Muscle layer of duodenum (tissue), 2 donors: Measurements from ENCODE around the gene MAGI3.

Experiments
- H3K27ac ChIP-seq: one replicate; pipeline ENCODE4 v1.7.0; 2013; ENCODE audit warnings: mild to moderate bottlenecking, low read length
- H3K27me3 ChIP-seq: one replicate; pipeline ENCODE4 v1.7.0; 2013; ENCODE audit warnings: low read depth, mild to moderate bottlenecking, control low read depth, low read length
- H3K36me3 ChIP-seq, 2 donors: one replicate each; pipeline ENCODE4 v1.7.0; 2013; ENCODE audit warnings: low read length in 2 of 2, control low read depth in 1 of 2, mild to moderate bottlenecking in 1 of 2; ENCODE audit not compliant: insufficient read depth in 2 of 2, control insufficient read depth in 1 of 2
- H3K4me1 ChIP-seq, 2 donors: one replicate each; pipeline ENCODE4 v1.7.0; 2013; ENCODE audit warnings: low read length in 2 of 2, mild to moderate bottlenecking in 2 of 2, control low read depth in 1 of 2, moderate library complexity in 1 of 2; ENCODE audit not compliant: insufficient read depth in 2 of 2, control insufficient read depth in 1 of 2
- H3K4me3 ChIP-seq, 2 donors: one replicate each; pipeline ENCODE4 v1.7.0; 2013; ENCODE audit warnings: low read length in 2 of 2, low read depth in 1 of 2, mild to moderate bottlenecking in 1 of 2
- H3K9me3 ChIP-seq, 2 donors: one replicate each; pipeline ENCODE4 v1.7.0; 2013; ENCODE audit warnings: low read length in 2 of 2, control low read depth in 1 of 2, mild to moderate bottlenecking in 1 of 2; ENCODE audit not compliant: control insufficient read depth in 1 of 2
- donor health status: healthy.

The MAGI3 gene

DNA sequence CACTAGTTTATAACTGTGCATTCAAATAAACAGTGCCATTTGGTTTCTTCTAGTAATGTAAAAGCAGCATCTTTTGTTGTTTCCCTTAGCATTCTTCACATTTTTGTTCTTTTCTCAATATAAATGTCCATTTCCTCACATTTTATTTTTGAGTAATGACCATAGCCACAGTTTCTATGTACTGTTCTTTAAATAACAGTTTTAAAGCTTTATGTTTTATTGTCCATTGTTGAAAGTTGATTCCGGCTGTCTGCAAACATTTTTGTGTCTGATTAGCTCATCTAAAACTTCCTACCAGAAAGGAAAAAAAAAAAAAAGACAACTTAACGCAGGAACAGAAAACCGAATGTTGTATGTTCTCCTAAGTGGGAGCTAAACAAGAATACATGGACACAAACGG is 139.7 kb downstream of the MAGI3 start:
- H3K36me3 ChIP-seq = no peaks in the 10 kb centered on the region
- no peak overlapping the region for H3K27ac ChIP-seq
- H3K4me1 ChIP-seq = peaks cover 0 to 6% of the 10 kb centered on the region in 2 donors
- H3K9me3 ChIP-seq = peaks cover 0 to 5% of the 10 kb centered on the region in 2 donors
- H3K4me3 ChIP-seq = no peak overlapping the region
- no peaks in the 10 kb centered on the region for H3K27me3 ChIP-seq

DNA sequence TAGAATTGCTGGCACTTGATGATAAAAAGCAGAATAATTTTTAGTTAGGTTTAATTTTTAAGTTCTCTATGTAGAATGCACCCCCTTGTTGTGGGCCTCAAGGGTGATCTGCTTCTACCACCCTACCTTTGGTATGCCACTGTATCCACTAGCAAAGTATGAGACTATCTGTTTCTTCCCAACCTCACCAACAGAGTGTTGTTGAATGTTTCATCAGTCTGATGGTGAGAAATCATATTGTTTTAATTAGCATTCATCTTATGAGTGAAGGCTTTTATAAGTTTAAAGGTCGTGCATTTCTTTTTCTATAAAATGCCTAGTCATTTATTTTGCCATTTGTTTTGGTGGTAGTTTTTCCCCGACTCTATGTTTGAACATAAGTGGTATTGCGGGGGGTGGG is 141.0 kb downstream of the MAGI3 start:
- Histone ChIP-seq H3K4me3 (no peak overlapping the region), H3K27me3 (no peaks in the 10 kb centered on the region), H3K4me1 (peaks cover 0 to 6% of the 10 kb centered on the region in 2 donors), H3K27ac (no peak overlapping the region), H3K36me3 (no peaks in the 10 kb centered on the region), H3K9me3 (peaks cover 0 to 5% of the 10 kb centered on the region in 2 donors)

DNA sequence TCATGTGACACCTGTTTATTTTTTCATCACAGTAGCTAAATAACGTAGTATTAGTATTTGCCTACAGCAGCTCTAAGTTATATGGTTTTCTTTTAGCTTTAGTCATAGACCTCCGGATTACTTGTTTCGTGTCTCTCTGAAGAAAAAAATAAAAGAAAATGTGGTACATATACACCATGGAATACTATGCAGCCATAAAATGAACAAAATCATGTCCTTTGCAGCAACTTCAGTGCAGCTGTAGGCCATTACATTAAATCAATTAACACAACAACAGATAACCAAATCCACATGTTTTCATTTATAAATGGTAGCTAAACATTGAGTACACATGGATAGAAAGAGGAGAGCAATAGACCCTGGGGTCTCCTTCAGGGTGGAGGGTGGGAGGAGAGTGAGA is 142.7 kb downstream of the MAGI3 start:
- peaks cover 0 to 5% of the 10 kb centered on the region in 2 donors for H3K9me3 ChIP-seq
- H3K36me3 ChIP-seq = no peaks in the 10 kb centered on the region
- H3K4me3 ChIP-seq = no peak overlapping the region
- H3K27me3 ChIP-seq = no peaks in the 10 kb centered on the region
- peaks cover 0 to 6% of the 10 kb centered on the region in 2 donors for H3K4me1 ChIP-seq
- H3K27ac ChIP-seq = no peak overlapping the region

- Histone ChIP-seq H3K9me3 (no peaks in the 10 kb centered on the region), H3K27ac (no peak overlapping the region), H3K4me3 (no peak overlapping the region), H3K27me3 (no peaks in the 10 kb centered on the region), H3K36me3 (no peaks in the 10 kb centered on the region), H3K4me1 (peaks cover 0 to 6% of the 10 kb centered on the region in 2 donors)
These were observed 144.0 kb downstream of the MAGI3 start for GRCh38 chr1:113534130-113534817.

DNA sequence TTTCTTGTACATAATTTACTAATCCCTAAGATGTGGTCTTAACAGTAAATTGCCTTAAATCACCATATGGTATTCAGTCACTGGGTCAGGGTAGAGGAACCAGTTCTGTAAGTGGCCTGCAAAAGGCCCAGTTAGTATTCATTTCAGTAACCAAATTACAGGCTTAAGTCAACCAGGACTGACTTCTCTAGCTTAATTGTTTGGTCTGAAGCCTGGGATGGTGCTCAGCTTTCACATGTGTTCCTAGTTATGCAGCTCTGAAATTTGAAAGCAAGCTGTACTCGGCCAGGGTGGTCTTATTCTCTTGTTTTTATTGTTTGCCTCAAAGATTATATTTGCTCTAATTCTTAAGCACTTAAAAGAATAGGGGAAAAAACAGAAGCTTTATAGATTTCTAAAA is 144.6 kb downstream of the MAGI3 start:
- H3K36me3 ChIP-seq = no peaks in the 10 kb centered on the region
- H3K9me3 ChIP-seq = no peaks in the 10 kb centered on the region
- no peak overlapping the region for H3K27ac ChIP-seq
- no peak overlapping the region for H3K4me3 ChIP-seq
- no peaks in the 10 kb centered on the region for H3K27me3 ChIP-seq
- peaks cover 0 to 6% of the 10 kb centered on the region in 2 donors for H3K4me1 ChIP-seq

DNA sequence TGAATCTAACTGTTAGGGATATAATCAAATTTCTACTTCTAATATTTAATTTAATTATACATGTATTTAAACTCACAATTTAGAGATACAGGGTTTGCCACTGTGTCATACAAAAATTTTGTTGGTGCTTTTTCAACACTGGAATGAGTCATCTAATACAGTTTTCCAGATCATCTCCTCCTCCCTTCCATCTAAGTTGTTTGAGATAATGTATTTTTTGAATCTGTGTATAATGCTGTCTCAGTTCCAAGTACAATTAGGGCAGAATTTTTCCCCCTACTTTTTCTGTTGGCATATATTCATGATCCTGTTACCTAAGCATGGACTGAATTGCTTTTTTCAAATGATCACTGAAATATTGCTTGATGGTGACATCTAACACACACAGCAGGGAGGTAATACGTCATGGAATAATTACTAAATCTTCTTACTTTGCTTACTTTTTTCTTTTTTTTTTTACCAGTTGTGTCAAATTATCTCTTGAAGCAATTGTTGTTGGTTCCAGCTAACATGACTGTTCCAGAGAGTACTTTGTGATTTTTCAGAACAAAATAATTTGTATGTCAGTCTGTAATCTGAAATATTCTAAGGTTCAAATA is 146.0 kb downstream of the MAGI3 start:
- H3K4me3 ChIP-seq = no peak overlapping the region
- H3K27ac ChIP-seq = no peak overlapping the region
- H3K27me3 ChIP-seq = no peaks in the 10 kb centered on the region
- no peaks in the 10 kb centered on the region for H3K36me3 ChIP-seq
- H3K9me3 ChIP-seq = no peaks in the 10 kb centered on the region
- H3K4me1 ChIP-seq = peaks cover under 1 to 8% of the 10 kb centered on the region in 2 donors

- H3K36me3 ChIP-seq = no peaks in the 10 kb centered on the region
- H3K27me3 ChIP-seq = no peaks in the 10 kb centered on the region
- H3K4me3 ChIP-seq = no peak overlapping the region
- H3K27ac ChIP-seq = no peak overlapping the region
- H3K4me1 ChIP-seq = peaks cover 0 to 8% of the 10 kb centered on the region in 2 donors
- no peaks in the 10 kb centered on the region for H3K9me3 ChIP-seq
These were observed 147.9 kb downstream of the MAGI3 start for GRCh38 chr1:113538225-113538624.

DNA sequence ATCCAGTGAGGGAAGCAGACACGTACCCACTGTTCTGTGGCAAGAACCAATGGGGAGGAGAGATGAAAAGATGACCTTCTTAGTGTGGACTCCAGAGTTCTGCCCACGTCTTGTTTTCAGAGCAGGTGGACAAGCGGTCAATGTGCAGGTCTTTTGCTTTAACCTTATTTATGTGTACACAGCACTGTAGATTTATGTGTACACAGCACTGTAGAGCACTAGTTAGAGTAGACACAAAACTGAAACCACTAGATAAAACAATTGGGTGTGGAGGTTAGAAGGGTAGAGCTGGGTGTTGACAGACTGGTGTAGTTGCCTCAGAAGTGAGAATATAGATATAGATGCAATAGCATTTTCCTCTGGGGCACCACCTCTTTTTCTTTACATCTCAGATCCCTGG is 150.0 kb downstream of the MAGI3 start:
- H3K27ac ChIP-seq = no peak overlapping the region
- H3K27me3 ChIP-seq = no peaks in the 10 kb centered on the region
- no peaks in the 10 kb centered on the region for H3K36me3 ChIP-seq
- peaks cover 0 to 8% of the 10 kb centered on the region in 2 donors for H3K4me1 ChIP-seq
- H3K4me3 ChIP-seq = no peak overlapping the region
- H3K9me3 ChIP-seq = no peaks in the 10 kb centered on the region

- H3K9me3 ChIP-seq = no peaks in the 10 kb centered on the region
- no peaks in the 10 kb centered on the region for H3K36me3 ChIP-seq
- H3K27ac ChIP-seq = no peak overlapping the region
- no peaks in the 10 kb centered on the region for H3K27me3 ChIP-seq
- H3K4me3 ChIP-seq = no peak overlapping the region
- H3K4me1 ChIP-seq = peaks cover 0 to 8% of the 10 kb centered on the region in 2 donors
These were observed 150.8 kb downstream of the MAGI3 start for GRCh38 chr1:113541106-113541505.

DNA sequence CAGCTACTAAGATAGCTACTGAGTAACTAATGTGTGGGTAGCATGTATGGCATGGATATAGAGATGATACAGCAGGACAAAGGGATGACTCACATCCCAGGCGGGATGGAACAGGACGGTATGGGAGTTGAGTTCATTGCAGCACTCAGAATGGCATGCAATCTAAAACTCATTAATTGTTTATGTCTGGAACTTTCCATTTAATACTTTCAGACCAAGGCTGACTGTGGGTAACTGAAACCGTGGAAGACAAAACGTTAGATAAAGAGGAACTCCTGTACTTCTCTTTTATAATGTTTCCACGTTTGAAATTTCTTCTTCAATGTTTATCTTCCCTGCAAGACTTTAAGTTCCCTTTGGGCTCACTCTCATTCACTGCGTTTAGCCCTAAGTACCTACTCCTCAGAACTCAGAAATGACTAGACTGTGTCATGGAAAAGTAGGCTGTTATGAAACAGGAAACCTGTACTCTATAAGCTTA is 151.9 kb downstream of the MAGI3 start:
- no peaks in the 10 kb centered on the region for H3K9me3 ChIP-seq
- H3K4me3 ChIP-seq = no peak overlapping the region
- peaks cover 0 to 8% of the 10 kb centered on the region in 2 donors for H3K4me1 ChIP-seq
- H3K36me3 ChIP-seq = no peaks in the 10 kb centered on the region
- H3K27me3 ChIP-seq = no peaks in the 10 kb centered on the region
- H3K27ac ChIP-seq = no peak overlapping the region

- H3K9me3 ChIP-seq = no peaks in the 10 kb centered on the region
- no peak overlapping the region for H3K27ac ChIP-seq
- H3K27me3 ChIP-seq = no peaks in the 10 kb centered on the region
- H3K4me3 ChIP-seq = no peak overlapping the region
- H3K36me3 ChIP-seq = no peaks in the 10 kb centered on the region
- peaks cover 0 to 8% of the 10 kb centered on the region in 2 donors for H3K4me1 ChIP-seq
These were observed 152.8 kb downstream of the MAGI3 start for GRCh38 chr1:113543110-113543509.
